Adrenal gland (tissue), 12 donors: ENCODE data around the gene DDX47. TPM values are rescaled to one million over a fixed set of nuclear protein-coding genes. Genes with fewer than 3 reads are reported as not detected.
"Not testable (repeated sequence)": the region's sequence is repeated elsewhere in the genome, so short reads cannot be mapped to it uniquely, and the experiment has no call there.

Experiments
- DNase-seq, 7 donors: peaks; one replicate each; pipeline ENCODE4 v3.0.0-alpha.2; 2019 to 2020
- H3K27ac ChIP-seq, 5 donors: fragments of 200-600 bp; sonication (generic) in 4 of 5; 1 replicate in 3 of 5; 2 replicates in 2 of 5; pipeline versions ENCODE4 v1.5.1 to v1.8.0; 2016 to 2020; ENCODE audit warnings: mild to moderate bottlenecking in 1 of 5
- H3K27me3 ChIP-seq: fragments of 200-600 bp; 2 replicates; pipeline ENCODE4 v1.8.0; 2021
- H3K36me3 ChIP-seq, 2 donors: fragments of 200-600 bp; replicated peaks in 1 of 2; 1 replicate in 1 of 2; 2 replicates in 1 of 2; pipeline versions ENCODE4 v1.5.1 to v1.8.0; 2018 to 2022
- H3K4me1 ChIP-seq, 2 donors: fragments of 200-600 bp; replicated peaks in 1 of 2; 1 replicate in 1 of 2; 2 replicates in 1 of 2; pipeline versions ENCODE4 v1.5.1 to v1.8.0; 2018 to 2021
- H3K4me3 ChIP-seq, 4 donors: fragments of 200-600 bp; sonication (generic) in 3 of 4; one replicate each; pipeline ENCODE4 v1.5.1; 2016 to 2018
- H3K9me3 ChIP-seq, 3 donors: fragments of 200-600 bp; sonication (generic) in 1 of 3; replicated peaks in 1 of 3; 1 replicate in 2 of 3; 2 replicates in 1 of 3; pipeline versions ENCODE4 v1.5.1 to v1.8.0; 2016 to 2021
- CTCF ChIP-seq, 6 experiments: fragments of 450-650 bp in 4 of 6; fragments of 200-600 bp in 2 of 6; sonication (generic) in 1 of 6; IDR thresholded peaks; 1 replicate in 5 of 6; 2 replicates in 1 of 6; pipeline versions ENCODE4 v1.5.1 to v1.8.0; 2016 to 2021; ENCODE audit warnings: antibody characterized with exemption in 6 of 6, mild to moderate bottlenecking in 2 of 6, moderate library complexity in 1 of 6
- POLR2A ChIP-seq, 2 donors: fragments of 450-650 bp; IDR thresholded peaks; one replicate each; pipeline ENCODE4 v1.6.1; 2017; ENCODE audit warnings: antibody characterized with exemption in 2 of 2, mild to moderate bottlenecking in 2 of 2, moderate library complexity in 1 of 2
- WGBS, 4 donors: extraction: QIAGEN DNeasy Blood & Tissue Kit in 2 of 4; methylation state at CpG; one replicate each; pipeline versions ENCODE4 v1.1.5 to v1.1.7; 2013 to 2017; 5-methylcytosine and 5-hydroxymethylcytosine counted together
- intact Hi-C, 2 donors: fragments of 100-400 bp; cut with DNase I; formaldehyde crosslinking; loops; one replicate each; pipeline versions ENCODE4 v1.14.1 to v1.15.0; 2022 to 2023
- microRNA counts, 2 donors: library from miRNA; unstranded; fragments of <30 nt; microRNA quantifications; one replicate each; lab custom pipeline; 2016
- microRNA-seq, 3 donors: library from miRNA; unstranded; fragments of <30 nt; microRNA quantifications; one replicate each; pipeline ENCODE4, GENCODE V29; 2017 to 2020
- polyA plus RNA-seq, 3 donors: library from polyadenylated mRNA; stranded (reverse); fragments of 200-250 nt in 2 of 3; fragments of 350-450 nt in 1 of 3; fragmentation: Illumina TruSeq in 1 of 3; extraction: RNeasy Lipid Tissue Mini Kit (QIAGEN cat#74804) in 1 of 3; gene quantifications; one replicate each; pipeline ENCODE4 v1.2.3, GENCODE V29; 2013 to 2014
- small RNA-seq, 2 donors: library from RNA; depleted of rRNA; stranded (forward); fragments of <200 nt; gene quantifications; one replicate each; pipeline ENCODE3, GENCODE V24; 2016
- total RNA-seq, 9 donors: library from RNA; depleted of rRNA in 4 of 9; stranded (reverse); fragments of >200 nt in 4 of 9; fragments of 120-200 nt in 1 of 9; fragmentation: NEBNext Ultra II Directional in 1 of 9; extraction: Animal tissue kit (Norgen Biotek cat#: 25700) in 1 of 9; gene quantifications; one replicate each; pipeline versions ENCODE4 v1.1.0 to v1.2.4, GENCODE V29; 2013 to 2023
- donor health status: healthy with polysubstance abuse.
- donor health status: Bipolar disorder and iron deficiency.
- donor health status: DM: yes; HTN: yes; CAD: no.
- donor health status: DM: no; HTN: no; CAD: no.
- donor health status: DM: no; HTN: no; CAD: no.
- donor health status: DM: yes; HTN: yes; CAD: no.

DDX47 gene
- total and polyA plus RNA-seq, 12 donors: 28.8 to 77.3 (median 44.7) TPM

GRCh38 chr12:12874029-12874428 is 60.9 kb downstream of the DDX47 start:
- DNase-seq: no peak
- no peaks in the 10 kb centered on the region for H3K4me1 ChIP-seq
- no peak overlapping the region for H3K4me3 ChIP-seq
- no peaks in the 10 kb centered on the region for H3K36me3 ChIP-seq
- intact Hi-C loops: no loop called here
- no peak overlapping the region for H3K27ac ChIP-seq
- no peaks in the 10 kb centered on the region for H3K9me3 ChIP-seq
- WGBS, 4 donors: 75 to 92% (median 85%) methylated on average over 1 of the region's 1 CpG
- H3K27me3 ChIP-seq: no peaks in the 10 kb centered on the region
- TF ChIP-seq POLR2A (IDR thresholded peaks at IDR 0.05): no peak
- no peak for TF ChIP-seq CTCF (IDR thresholded peaks at IDR 0.05)

GRCh38 chr12:12875301-12875700 is 62.2 kb downstream of the DDX47 start:
- H3K4me3 ChIP-seq, intact Hi-C loops, DNase-seq, H3K27me3 ChIP-seq, H3K27ac ChIP-seq, H3K9me3 ChIP-seq, H3K36me3 ChIP-seq, H3K4me1 ChIP-seq: not testable (repeated sequence)
- WGBS, 4 donors: 90 to 96% (median 93%) methylated on average over 10 of the region's 10 CpGs

- intact Hi-C loops: no loop called here
- Histone ChIP-seq H3K27ac (no peak overlapping the region), H3K36me3 (no peaks in the 10 kb centered on the region), H3K4me1 (no peaks in the 10 kb centered on the region), H3K9me3 (no peaks in the 10 kb centered on the region), H3K27me3 (no peaks in the 10 kb centered on the region), H3K4me3 (no peak overlapping the region)
- whole genome bisulfite sequencing, 4 donors: 72 to 82% (median 80%) methylated on average over 5 of the region's 5 CpGs
- TF ChIP-seq POLR2A (IDR thresholded peaks at IDR 0.05): no peak
- no peak for TF ChIP-seq CTCF (IDR thresholded peaks at IDR 0.05)
- DNase-seq: no peak
Measured at GRCh38 chr12:12877153-12877768, 64.1 kb downstream of the DDX47 start.

DNA sequence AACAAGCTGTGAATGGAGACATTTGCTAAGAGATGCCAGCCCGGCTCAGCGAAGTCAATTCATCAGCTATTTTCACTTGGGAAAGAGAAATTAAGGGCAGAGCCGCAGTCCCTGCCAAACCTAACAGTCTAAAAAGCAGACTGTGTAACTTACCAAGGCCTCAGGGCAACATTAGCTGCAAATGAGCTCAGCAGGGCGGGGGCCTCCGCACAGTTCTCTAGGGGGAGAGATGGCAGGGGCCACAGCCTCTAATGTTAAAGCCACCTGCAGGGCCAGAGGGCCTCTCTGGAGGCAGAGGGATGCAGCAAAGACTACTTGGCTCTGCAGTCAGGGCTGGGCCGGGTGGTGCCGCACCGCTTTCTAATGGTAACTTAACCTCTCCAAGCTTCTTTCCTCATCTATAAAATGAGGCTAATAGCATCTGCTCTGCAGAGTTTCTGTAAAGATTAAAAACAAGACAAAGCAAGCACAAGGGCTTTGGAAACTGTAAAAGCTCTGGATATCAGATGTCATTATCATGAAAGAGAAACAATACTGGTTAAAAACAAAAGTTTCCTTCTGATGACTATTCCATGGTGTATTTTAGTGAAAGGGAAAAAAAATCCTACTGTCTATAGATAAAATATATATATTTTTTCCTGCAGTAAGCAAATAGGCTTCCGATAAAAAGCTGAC is 64.8 kb downstream of the DDX47 start:
- DNase-seq: peak in 1 of 7 donors; percentile 57
- TF ChIP-seq POLR2A (IDR thresholded peaks at IDR 0.05): no peak
- no peak for TF ChIP-seq CTCF (IDR thresholded peaks at IDR 0.05)
- no peak overlapping the region for H3K4me3 ChIP-seq
- 76 to 90% (median 85%) methylated on average over 7 to 9 of the region's 9 CpGs for WGBS, 4 donors
- intact Hi-C loops: no loop called here
- H3K9me3 ChIP-seq: no peaks in the 10 kb centered on the region
- H3K27me3 ChIP-seq: no peaks in the 10 kb centered on the region
- no peaks in the 10 kb centered on the region for H3K36me3 ChIP-seq
- H3K27ac ChIP-seq: no peak overlapping the region
- no peaks in the 10 kb centered on the region for H3K4me1 ChIP-seq

MicroRNAs within 50 kb of the gene (microRNA counts, 767-probe panel; counts per million panel counts)
- microRNA hsa-miR-613 (lab: Ali Mortazavi, UCI): 0 counts per million in 2 donors

Small RNAs within 50 kb of the gene (microRNA-seq; reads per million reads assigned to microRNA genes)
- 0 reads per million in 3 donors for gene MIR613

Small RNAs within 50 kb of the gene (small RNA-seq; reads per million reads assigned to genes)
- 0 reads per million in 2 donors for gene AC007215.1
- gene MIR613: 0 reads per million in 2 donors

Other genes starting within 250 kb of the DDX47 start
- 100 to 1,000 TPM in 8 of 9 donors, 10 to 100 TPM in 1; 53.6 to 357 (median 144) TPM for gene CREBL2, start 201.5 kb upstream of the DDX47 start, total RNA-seq
- gene CREBL2, start 201.5 kb upstream of the DDX47 start, polyA plus RNA-seq: 100 to 1,000 TPM in 1 of 3 donors, 10 to 100 TPM in 2; 41.5 to 307 (median 50.4) TPM
- gene GPR19, start 117.2 kb upstream of the DDX47 start, total RNA-seq: 1 to 10 TPM in 2 of 9 donors, under 1 TPM in 4, not detected in 3; 0.56 to 1.1 (median 0.78) TPM
- gene GPR19, start 117.2 kb upstream of the DDX47 start, polyA plus RNA-seq: 1 to 10 TPM in 2 of 3 donors, under 1 TPM in 1; 0.98 to 1.8 (median 1.1) TPM
- gene CDKN1B, start 96.0 kb upstream of the DDX47 start, total RNA-seq: 10 to 100 TPM; 37.9 to 97.8 (median 64.4) TPM
- 10 to 100 TPM; 18.2 to 80.3 (median 25.3) TPM for gene CDKN1B, start 96.0 kb upstream of the DDX47 start, polyA plus RNA-seq
- 10 to 100 TPM in 4 of 9 donors, 1 to 10 TPM in 5; 2.1 to 11.5 (median 8.1) TPM for gene APOLD1, start 27.7 kb upstream of the DDX47 start, total RNA-seq
- 1 to 10 TPM; 1.2 to 7.6 (median 6.9) TPM for gene APOLD1, start 27.7 kb upstream of the DDX47 start, polyA plus RNA-seq
- gene GPRC5A, start 78.2 kb downstream of the DDX47 start, total RNA-seq: 10 to 100 TPM in 3 of 9 donors, 1 to 10 TPM in 5, under 1 TPM in 1; 0.33 to 22.3 (median 8.4) TPM
- 1 to 10 TPM; 2.0 to 4.0 (median 2.3) TPM for gene GPRC5A, start 78.2 kb downstream of the DDX47 start, polyA plus RNA-seq
- gene GPRC5D, start 138.8 kb downstream of the DDX47 start, total RNA-seq: not detected
- under 1 TPM in 2 of 3 donors, not detected in 1; 0.17 to 0.40 TPM for gene GPRC5D, start 138.8 kb downstream of the DDX47 start, polyA plus RNA-seq
- 100 to 1,000 TPM in 4 of 9 donors, 10 to 100 TPM in 5; 34.3 to 165 (median 97.6) TPM for gene HEBP1, start 186.9 kb downstream of the DDX47 start, total RNA-seq
- 100 to 1,000 TPM in 1 of 3 donors, 10 to 100 TPM in 2; 53.3 to 142 (median 53.4) TPM for gene HEBP1, start 186.9 kb downstream of the DDX47 start, polyA plus RNA-seq
- gene FAM234B, start 231.0 kb downstream of the DDX47 start, total RNA-seq: 1 to 10 TPM; 4.0 to 9.9 (median 6.9) TPM
- gene FAM234B, start 231.0 kb downstream of the DDX47 start, polyA plus RNA-seq: 1 to 10 TPM in 1 of 3 donors, under 1 TPM in 2; 0.64 to 4.6 (median 0.67) TPM